ENCODE results near the gene KLHL35.

Gene KLHL35

DNA sequence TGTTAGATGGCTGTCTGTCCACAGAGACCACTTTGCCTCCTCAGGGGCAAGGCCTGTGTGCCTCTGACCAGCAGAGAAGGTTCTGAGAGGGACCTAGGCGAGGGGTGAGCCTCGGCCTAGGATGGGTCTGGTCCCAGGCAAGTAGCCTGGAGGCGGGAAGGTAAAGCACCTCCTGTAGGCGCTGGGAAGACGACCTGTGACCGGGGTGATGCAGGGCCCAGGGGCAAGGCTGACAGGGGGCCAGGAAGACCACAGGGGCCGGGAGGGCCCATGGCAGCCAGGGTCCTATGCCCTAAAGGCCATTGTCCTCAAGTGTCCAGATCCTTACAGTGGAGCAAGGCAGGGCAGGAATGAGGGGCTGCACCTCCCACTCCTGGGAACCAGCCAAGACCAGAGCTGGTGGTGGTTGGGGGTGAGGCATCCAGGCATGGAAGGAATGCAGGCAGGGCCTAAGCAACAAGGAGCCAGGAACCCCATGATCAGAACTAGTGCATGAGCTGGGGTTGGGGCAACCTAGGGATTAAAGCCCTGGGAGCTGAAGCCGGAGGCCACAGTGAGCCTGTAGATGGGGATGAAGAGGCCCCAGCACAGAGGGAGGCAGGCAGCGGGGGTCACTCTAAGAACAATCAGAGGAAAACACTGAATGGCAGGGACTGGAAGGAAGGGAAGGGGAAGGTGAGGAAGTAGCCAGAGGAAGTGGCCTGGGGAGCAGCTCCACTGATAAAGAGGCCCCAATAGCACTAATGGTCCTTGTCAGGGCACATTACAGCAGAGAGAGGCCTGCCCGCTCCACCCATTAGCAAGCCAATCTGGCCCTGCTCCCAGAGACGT is 32.9 kb upstream of the KLHL35 start:
- H3K9ac ChIP-seq (ENCODE audit: low read length): no peak overlapping the region
- no peaks in the 10 kb centered on the region for H3K36me3 ChIP-seq (ENCODE audit: control insufficient read depth, low read depth, low read length)
- H3K4me1 ChIP-seq (ENCODE audit: control insufficient read depth, low read depth, low read length): peaks cover 19% of the 10 kb centered on the region
- H3K9me3 ChIP-seq (ENCODE audit: control insufficient read depth, low read depth, low read length): no peaks in the 10 kb centered on the region
- H3K27ac ChIP-seq (ENCODE audit: low read length): no peak overlapping the region
- no peaks in the 10 kb centered on the region for H3K27me3 ChIP-seq (ENCODE audit: control insufficient read depth, insufficient read depth, low read length)
- H3K4me3 ChIP-seq (ENCODE audit: low read length): no peak overlapping the region

- Histone ChIP-seq H3K36me3 (ENCODE audit: control insufficient read depth, low read depth, low read length) (no peaks in the 10 kb centered on the region), H3K4me1 (ENCODE audit: control insufficient read depth, low read depth, low read length) (peaks cover 19% of the 10 kb centered on the region), H3K9me3 (ENCODE audit: control insufficient read depth, low read depth, low read length) (no peaks in the 10 kb centered on the region), H3K4me3 (ENCODE audit: low read length) (no peak overlapping the region), H3K9ac (ENCODE audit: low read length) (no peak overlapping the region), H3K27ac (ENCODE audit: low read length) (no peak overlapping the region), H3K27me3 (ENCODE audit: control insufficient read depth, insufficient read depth, low read length) (no peaks in the 10 kb centered on the region)
Measured at GRCh38 chr11:75463106-75463774, 30.2 kb upstream of the KLHL35 start.

DNA sequence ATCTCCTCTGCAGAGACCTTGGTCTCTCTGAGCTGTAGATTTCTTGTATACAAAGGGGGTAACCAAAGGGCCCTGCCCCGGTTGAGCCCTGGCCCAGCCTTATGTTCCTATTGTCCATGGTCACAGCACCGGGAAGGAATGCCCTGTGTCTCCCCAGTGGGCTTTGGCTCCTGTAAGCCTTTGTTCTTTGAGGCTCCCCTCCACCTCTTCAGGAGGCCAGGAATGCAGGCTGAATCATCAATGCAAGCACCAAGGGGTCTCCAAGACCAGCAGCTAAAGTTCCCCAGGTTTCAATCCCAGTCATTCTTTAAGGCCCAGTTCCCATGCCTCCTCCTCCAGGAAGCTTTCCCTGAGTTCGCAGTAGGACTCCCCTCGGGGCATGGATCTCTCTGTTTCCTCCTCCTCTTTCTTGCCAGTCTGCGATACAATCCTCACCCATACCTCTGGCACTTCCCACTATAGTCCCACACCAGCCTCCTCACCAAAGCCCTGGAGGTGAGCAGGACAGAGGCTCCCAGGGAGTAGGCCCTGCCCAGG is 29.2 kb upstream of the KLHL35 start:
- Histone ChIP-seq H3K27ac (ENCODE audit: low read length) (peak overlapping the region; percentile 39), H3K27me3 (ENCODE audit: control insufficient read depth, insufficient read depth, low read length) (no peaks in the 10 kb centered on the region), H3K4me1 (ENCODE audit: control insufficient read depth, low read depth, low read length) (peaks cover 19% of the 10 kb centered on the region), H3K4me3 (ENCODE audit: low read length) (no peak overlapping the region), H3K36me3 (ENCODE audit: control insufficient read depth, low read depth, low read length) (no peaks in the 10 kb centered on the region), H3K9ac (ENCODE audit: low read length) (no peak overlapping the region), H3K9me3 (ENCODE audit: control insufficient read depth, low read depth, low read length) (no peaks in the 10 kb centered on the region)

DNA sequence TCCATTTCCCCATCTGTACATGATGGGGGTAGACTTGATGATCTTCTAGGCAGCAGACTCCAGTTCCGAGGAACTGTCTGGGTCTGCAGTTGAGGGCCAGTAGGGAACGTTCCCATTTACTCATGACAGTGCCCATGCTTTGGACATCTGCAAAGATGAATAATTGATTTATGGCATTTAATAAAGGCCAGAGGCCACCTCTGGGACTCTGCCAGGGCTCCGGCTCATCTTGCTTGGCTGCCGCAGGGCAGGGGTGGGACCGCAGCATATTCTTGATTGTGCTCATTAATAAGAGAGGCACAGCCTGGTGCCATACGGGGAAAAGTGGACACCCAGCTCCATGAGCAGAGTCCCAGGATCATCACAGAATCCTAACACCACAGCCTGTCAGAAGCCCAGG is 28.1 kb upstream of the KLHL35 start:
- no peaks in the 10 kb centered on the region for H3K36me3 ChIP-seq (ENCODE audit: control insufficient read depth, low read depth, low read length)
- no peak overlapping the region for H3K9ac ChIP-seq (ENCODE audit: low read length)
- H3K4me3 ChIP-seq (ENCODE audit: low read length): no peak overlapping the region
- H3K4me1 ChIP-seq (ENCODE audit: control insufficient read depth, low read depth, low read length): peaks cover 18% of the 10 kb centered on the region
- no peaks in the 10 kb centered on the region for H3K9me3 ChIP-seq (ENCODE audit: control insufficient read depth, low read depth, low read length)
- no peaks in the 10 kb centered on the region for H3K27me3 ChIP-seq (ENCODE audit: control insufficient read depth, insufficient read depth, low read length)
- no peak overlapping the region for H3K27ac ChIP-seq (ENCODE audit: low read length)

GRCh38 chr11:75456596-75457183 is 23.7 kb upstream of the KLHL35 start:
- Histone ChIP-seq H3K36me3 (ENCODE audit: control insufficient read depth, low read depth, low read length) (no peaks in the 10 kb centered on the region), H3K4me3 (ENCODE audit: low read length) (no peak overlapping the region), H3K9ac (ENCODE audit: low read length) (no peak overlapping the region), H3K27me3 (ENCODE audit: control insufficient read depth, insufficient read depth, low read length) (no peaks in the 10 kb centered on the region), H3K27ac (ENCODE audit: low read length) (no peak overlapping the region), H3K4me1 (ENCODE audit: control insufficient read depth, low read depth, low read length) (peaks cover 8% of the 10 kb centered on the region), H3K9me3 (ENCODE audit: control insufficient read depth, low read depth, low read length) (no peaks in the 10 kb centered on the region)

DNA sequence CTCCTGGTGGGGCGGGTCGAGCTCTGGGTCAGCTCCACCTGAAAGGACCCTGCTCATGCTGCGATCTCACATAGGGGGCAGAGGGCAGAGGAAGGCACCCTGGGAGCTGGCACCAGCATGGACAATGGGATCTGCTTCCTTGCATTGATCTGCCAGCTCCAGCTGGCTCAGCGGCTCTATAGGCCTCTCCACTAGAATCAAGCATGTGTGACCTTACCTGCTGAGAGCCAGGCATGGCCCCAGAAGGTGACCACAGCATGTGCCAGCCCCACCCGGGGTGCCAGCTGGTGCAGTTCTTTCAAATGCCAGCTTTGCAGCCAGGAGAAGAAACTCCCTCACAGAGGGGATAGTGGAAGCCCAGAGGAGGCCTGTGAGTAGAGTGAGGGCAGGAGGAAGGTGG is 22.0 kb upstream of the KLHL35 start:
- no peaks in the 10 kb centered on the region for H3K36me3 ChIP-seq (ENCODE audit: control insufficient read depth, low read depth, low read length)
- no peaks in the 10 kb centered on the region for H3K27me3 ChIP-seq (ENCODE audit: control insufficient read depth, insufficient read depth, low read length)
- H3K27ac ChIP-seq (ENCODE audit: low read length): no peak overlapping the region
- peaks cover 6% of the 10 kb centered on the region for H3K4me1 ChIP-seq (ENCODE audit: control insufficient read depth, low read depth, low read length)
- no peak overlapping the region for H3K9ac ChIP-seq (ENCODE audit: low read length)
- no peak overlapping the region for H3K4me3 ChIP-seq (ENCODE audit: low read length)
- no peaks in the 10 kb centered on the region for H3K9me3 ChIP-seq (ENCODE audit: control insufficient read depth, low read depth, low read length)

GRCh38 chr11:75453916-75454655 is 21.1 kb upstream of the KLHL35 start:
- no peaks in the 10 kb centered on the region for H3K27me3 ChIP-seq (ENCODE audit: control insufficient read depth, insufficient read depth, low read length)
- no peak overlapping the region for H3K4me3 ChIP-seq (ENCODE audit: low read length)
- no peaks in the 10 kb centered on the region for H3K36me3 ChIP-seq (ENCODE audit: control insufficient read depth, low read depth, low read length)

DNA sequence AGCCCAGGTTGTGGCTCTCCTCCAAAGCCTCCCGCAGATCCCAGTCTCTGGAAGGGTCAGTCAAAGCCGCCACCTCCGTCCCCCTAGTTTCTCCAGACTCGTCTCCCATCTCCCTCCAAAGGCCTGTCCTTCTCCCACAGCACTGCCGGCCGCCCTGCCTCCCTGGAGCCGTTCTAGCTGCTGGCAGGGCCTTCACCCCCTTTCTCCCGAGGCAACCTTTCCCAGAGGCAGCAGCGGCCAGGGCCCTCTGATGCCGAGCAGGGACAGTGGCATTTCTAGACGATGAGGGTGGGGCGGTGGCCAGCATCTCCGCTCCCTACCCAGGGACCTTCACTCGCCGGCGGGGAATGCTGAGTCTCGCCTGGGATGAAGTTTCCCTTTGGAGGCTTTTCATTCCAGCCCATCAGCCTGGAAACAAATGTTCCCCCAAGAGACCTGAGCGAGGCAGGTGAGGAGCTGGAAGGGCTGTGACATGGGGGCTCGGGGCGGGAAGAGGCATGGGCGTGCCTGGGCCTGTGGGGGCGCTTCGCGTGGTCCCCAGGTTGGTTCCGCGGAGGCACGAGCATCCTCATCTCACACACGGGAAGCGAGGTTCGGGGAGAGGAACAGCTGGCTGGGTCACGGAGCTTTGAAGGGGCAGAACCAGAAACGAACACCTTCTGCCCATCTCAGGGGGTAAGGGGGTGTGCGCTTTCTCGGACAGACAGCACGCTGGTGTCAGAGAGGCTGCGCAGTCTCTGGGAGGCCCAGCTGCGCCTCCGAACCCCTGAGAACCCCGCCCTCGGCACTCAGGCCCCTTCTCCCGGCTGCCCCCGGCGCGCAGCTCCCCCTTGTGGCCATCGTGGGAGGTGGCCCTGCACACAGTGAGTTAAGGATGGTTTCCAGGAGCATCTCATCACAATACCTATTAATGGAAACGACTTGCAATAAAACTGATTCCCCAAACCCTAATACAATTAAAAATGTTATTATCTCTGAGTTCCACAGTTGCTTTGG is 18.1 kb upstream of the KLHL35 start:
- Histone ChIP-seq H3K27ac (ENCODE audit: low read length) (no peak overlapping the region), H3K4me3 (ENCODE audit: low read length) (no peak overlapping the region), H3K4me1 (ENCODE audit: control insufficient read depth, low read depth, low read length) (peaks cover 6% of the 10 kb centered on the region), H3K9ac (ENCODE audit: low read length) (no peak overlapping the region), H3K9me3 (ENCODE audit: control insufficient read depth, low read depth, low read length) (no peaks in the 10 kb centered on the region), H3K36me3 (ENCODE audit: control insufficient read depth, low read depth, low read length) (no peaks in the 10 kb centered on the region), H3K27me3 (ENCODE audit: control insufficient read depth, insufficient read depth, low read length) (no peaks in the 10 kb centered on the region)

More at GRCh38 chr11:75453916-75454655, 21.1 kb upstream of the KLHL35 start:
- no peak overlapping the region for H3K9ac ChIP-seq (ENCODE audit: low read length)
- no peak overlapping the region for H3K27ac ChIP-seq (ENCODE audit: low read length)
- H3K9me3 ChIP-seq (ENCODE audit: control insufficient read depth, low read depth, low read length): no peaks in the 10 kb centered on the region
- peaks cover 6% of the 10 kb centered on the region for H3K4me1 ChIP-seq (ENCODE audit: control insufficient read depth, low read depth, low read length)

- Histone ChIP-seq H3K4me3 (ENCODE audit: low read length) (no peak overlapping the region), H3K4me1 (ENCODE audit: control insufficient read depth, low read depth, low read length) (peaks cover 5% of the 10 kb centered on the region), H3K9me3 (ENCODE audit: control insufficient read depth, low read depth, low read length) (no peaks in the 10 kb centered on the region), H3K36me3 (ENCODE audit: control insufficient read depth, low read depth, low read length) (no peaks in the 10 kb centered on the region), H3K9ac (ENCODE audit: low read length) (no peak overlapping the region), H3K27ac (ENCODE audit: low read length) (no peak overlapping the region), H3K27me3 (ENCODE audit: control insufficient read depth, insufficient read depth, low read length) (no peaks in the 10 kb centered on the region)
Measured at GRCh38 chr11:75450236-75450635, 17.2 kb upstream of the KLHL35 start.

DNA sequence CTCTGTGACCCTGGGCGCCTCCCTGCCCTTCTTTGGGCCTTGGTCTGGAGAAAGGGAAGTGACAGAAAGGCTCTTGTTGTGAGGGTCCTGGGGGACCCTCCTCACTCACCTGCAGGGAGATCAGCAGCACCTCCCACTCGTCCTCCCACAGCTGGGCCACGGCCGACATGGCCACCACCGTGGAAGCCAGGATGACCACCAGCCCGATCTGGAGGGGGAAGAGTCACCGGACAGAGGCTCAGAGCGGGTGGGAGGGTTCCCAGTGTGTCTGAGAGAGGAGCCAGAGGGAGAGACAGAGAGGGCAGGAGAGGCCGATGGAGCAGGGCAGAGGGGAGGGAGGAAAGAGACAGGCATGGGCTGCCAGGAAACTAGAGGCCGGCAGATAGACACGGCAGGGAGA is 16.8 kb upstream of the KLHL35 start:
- Histone ChIP-seq H3K27me3 (ENCODE audit: control insufficient read depth, insufficient read depth, low read length) (no peaks in the 10 kb centered on the region), H3K36me3 (ENCODE audit: control insufficient read depth, low read depth, low read length) (no peaks in the 10 kb centered on the region), H3K27ac (ENCODE audit: low read length) (no peak overlapping the region), H3K9ac (ENCODE audit: low read length) (no peak overlapping the region), H3K9me3 (ENCODE audit: control insufficient read depth, low read depth, low read length) (no peaks in the 10 kb centered on the region), H3K4me3 (ENCODE audit: low read length) (no peak overlapping the region), H3K4me1 (ENCODE audit: control insufficient read depth, low read depth, low read length) (peaks cover under 1% of the 10 kb centered on the region)

Measured in iPS-18a (cell line).